ENCODE results near the gene INPP4A. TPM values are rescaled to one million over a fixed set of nuclear protein-coding genes. Genes with fewer than 3 reads are reported as not detected.

Gene INPP4A
- total RNA-seq, 1 donor from 2014 or later, result 32.4 TPM

- no peaks in the 10 kb centered on the region for H3K27me3 Mint-ChIP-seq (ENCODE audit: low read depth)
- H3K36me3 Mint-ChIP-seq (ENCODE audit: low read depth), result no peaks in the 10 kb centered on the region
- no peak for DNase-seq (ENCODE audit: low read depth, low spot score)
- no peak for TF ChIP-seq CTCF (conservative IDR thresholded peaks at IDR 0.05)
- H3K4me3 Mint-ChIP-seq, result no peak overlapping the region
- H3K27ac Mint-ChIP-seq (ENCODE audit: unreplicated experiment), result no peak overlapping the region
- no peaks in the 10 kb centered on the region for H3K9me3 Mint-ChIP-seq
- H3K4me1 Mint-ChIP-seq, result peaks cover 8% of the 10 kb centered on the region
Observed at GRCh38 chr2:98472961-98473746, 28.5 kb downstream of the INPP4A start.

GRCh38 chr2:98473995-98474780, 29.5 kb downstream of the INPP4A start:
- Mint-ChIP-seq H3K27ac (ENCODE audit: unreplicated experiment) (no peak overlapping the region), H3K36me3 (ENCODE audit: low read depth) (no peaks in the 10 kb centered on the region), H3K4me1 (peaks cover 8% of the 10 kb centered on the region), H3K9me3 (no peaks in the 10 kb centered on the region), H3K4me3 (no peak overlapping the region), H3K27me3 (ENCODE audit: low read depth) (no peaks in the 10 kb centered on the region)
- no peak for DNase-seq (ENCODE audit: low read depth, low spot score)
- no peak for TF ChIP-seq CTCF (conservative IDR thresholded peaks at IDR 0.05)

GRCh38 chr2:98474979-98475632, 30.4 kb downstream of the INPP4A start:
- Mint-ChIP-seq H3K27me3 (ENCODE audit: low read depth) (no peaks in the 10 kb centered on the region), H3K4me3 (no peak overlapping the region), H3K9me3 (no peaks in the 10 kb centered on the region), H3K4me1 (peaks cover 13% of the 10 kb centered on the region), H3K27ac (ENCODE audit: unreplicated experiment) (no peak overlapping the region), H3K36me3 (ENCODE audit: low read depth) (no peaks in the 10 kb centered on the region)
- DNase-seq (ENCODE audit: low read depth, low spot score), result no peak
- no peak for TF ChIP-seq CTCF (conservative IDR thresholded peaks at IDR 0.05)

- no peak for DNase-seq (ENCODE audit: low read depth, low spot score)
- H3K36me3 Mint-ChIP-seq (ENCODE audit: low read depth), result no peaks in the 10 kb centered on the region
- peaks cover 12% of the 10 kb centered on the region for H3K4me1 Mint-ChIP-seq
- no peaks in the 10 kb centered on the region for H3K27me3 Mint-ChIP-seq (ENCODE audit: low read depth)
- no peak overlapping the region for H3K27ac Mint-ChIP-seq (ENCODE audit: unreplicated experiment)
- H3K4me3 Mint-ChIP-seq, result no peak overlapping the region
- no peaks in the 10 kb centered on the region for H3K9me3 Mint-ChIP-seq
- TF ChIP-seq CTCF (conservative IDR thresholded peaks at IDR 0.05), result no peak
Observed at GRCh38 chr2:98476192-98476868, 31.7 kb downstream of the INPP4A start.

GRCh38 chr2:98477036-98477435, 32.4 kb downstream of the INPP4A start:
- TF ChIP-seq CTCF (conservative IDR thresholded peaks at IDR 0.05), result no peak
- Mint-ChIP-seq H3K4me1 (peaks cover 12% of the 10 kb centered on the region), H3K4me3 (no peak overlapping the region), H3K9me3 (no peaks in the 10 kb centered on the region), H3K36me3 (ENCODE audit: low read depth) (no peaks in the 10 kb centered on the region), H3K27ac (ENCODE audit: unreplicated experiment) (no peak overlapping the region), H3K27me3 (ENCODE audit: low read depth) (no peaks in the 10 kb centered on the region)
- no peak for DNase-seq (ENCODE audit: low read depth, low spot score)

Data from neural crest cell (in vitro differentiated cells).